H7 (cell line): ENCODE data around the gene RAPSN. TPM values are rescaled to one million over a fixed set of nuclear protein-coding genes. Genes with fewer than 3 reads are reported as not detected.

Source experiments
- DNase-seq: peaks from one replicate; pipeline ENCODE4 v3.0.0; 2012
- H3K27me3 ChIP-seq: 2 replicates; pipeline ENCODE4 v1.6.0; 2011; ENCODE audit warnings: mild to moderate bottlenecking, low read length; ENCODE audit not compliant: control insufficient read depth, insufficient read depth
- H3K36me3 ChIP-seq: replicated peaks from 2 replicates; pipeline ENCODE4 v1.5.1; 2011; ENCODE audit warnings: low read length; ENCODE audit not compliant: control insufficient read depth, insufficient read depth
- H3K4me3 ChIP-seq: 2 replicates; pipeline ENCODE4 v1.5.1; 2011; ENCODE audit warnings: low read depth, mild to moderate bottlenecking, control low read depth, low read length, moderate library complexity; ENCODE audit not compliant: insufficient read depth
- total RNA-seq: library from RNA; depleted of rRNA; stranded (reverse); fragments of >200 nt; shearing (Covaris generic); gene quantifications from 2 replicates; pipeline ENCODE4 v1.2.3, GENCODE V29; 2014

The RAPSN gene
- total RNA-seq, 1 experiment from 2014 or later = 0.42 TPM

DNA sequence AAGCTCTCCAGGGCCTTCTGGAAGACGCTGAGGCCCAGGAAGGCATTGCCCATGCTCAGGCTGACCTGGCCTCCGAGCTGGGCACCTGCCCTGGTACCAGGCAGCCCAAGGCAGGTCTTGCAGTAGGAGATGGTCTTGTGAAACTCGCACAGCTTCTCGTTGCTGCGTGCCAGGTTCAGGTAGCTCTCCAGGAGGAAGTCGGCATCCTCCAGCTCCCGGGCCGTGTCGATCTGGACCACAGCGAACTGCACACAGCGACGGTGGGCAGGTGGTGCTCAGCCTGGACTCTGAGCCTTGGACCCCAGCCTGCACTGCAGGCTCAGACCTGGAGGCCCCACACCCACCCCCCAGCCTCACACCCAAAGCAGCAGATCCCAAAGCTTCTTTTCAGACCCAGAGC is 1.0 kb downstream of the RAPSN start:
- peak; percentile 46 for DNase-seq
- Histone ChIP-seq H3K4me3 (no peak overlapping the region), H3K27me3 (no peaks in the 10 kb centered on the region), H3K36me3 (no peaks in the 10 kb centered on the region)

DNA sequence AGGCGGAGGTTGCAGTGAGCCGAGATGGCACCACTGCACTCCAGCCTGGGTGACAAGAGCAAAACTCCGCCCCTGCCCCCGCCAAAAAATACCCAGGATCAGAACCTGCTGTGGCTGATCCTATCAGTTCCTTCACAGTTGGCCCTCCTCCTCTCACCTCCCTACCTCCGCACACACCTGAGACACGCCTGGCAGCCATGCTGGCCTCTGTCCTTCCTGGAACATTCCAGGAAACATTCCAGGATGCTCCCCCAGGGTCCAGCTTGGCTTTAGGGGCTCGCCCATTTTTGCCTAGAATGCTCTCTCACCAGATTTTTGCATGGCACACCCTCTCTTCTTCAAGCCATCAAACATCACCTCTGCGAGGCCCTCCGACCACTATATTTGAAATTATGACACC is 2.1 kb downstream of the RAPSN start:
- H3K4me3 ChIP-seq = no peak overlapping the region
- no peaks in the 10 kb centered on the region for H3K27me3 ChIP-seq
- peak; percentile 52 for DNase-seq
- H3K36me3 ChIP-seq = no peaks in the 10 kb centered on the region

DNA sequence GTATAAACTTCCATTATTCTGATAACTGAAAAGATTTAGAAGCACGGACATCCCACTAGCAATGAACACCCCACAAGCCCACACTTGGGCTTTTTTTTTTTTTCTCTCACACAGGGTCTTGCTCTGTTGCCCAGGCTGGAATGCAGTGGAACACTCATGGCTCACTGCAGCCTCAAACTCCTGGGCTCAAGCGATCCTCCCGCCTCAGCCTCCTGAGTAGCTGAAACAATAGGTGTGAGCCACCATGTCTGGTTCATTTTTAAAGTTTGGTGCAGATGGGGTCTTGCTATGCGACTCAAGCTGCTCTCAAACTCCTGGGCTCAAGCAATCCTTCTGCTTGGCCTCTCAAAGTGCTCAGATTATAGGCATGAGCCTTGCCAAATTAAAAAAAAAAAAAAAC is 3.1 kb downstream of the RAPSN start:
- no peak overlapping the region for H3K4me3 ChIP-seq
- H3K27me3 ChIP-seq = no peaks in the 10 kb centered on the region
- no peaks in the 10 kb centered on the region for H3K36me3 ChIP-seq
- DNase-seq = no peak

- Histone ChIP-seq H3K4me3 (no peak overlapping the region), H3K36me3 (no peaks in the 10 kb centered on the region), H3K27me3 (no peaks in the 10 kb centered on the region)
- DNase-seq = no peak
Observed at GRCh38 chr11:47443817-47444216, 5.1 kb downstream of the RAPSN start.

GRCh38 chr11:47443028-47443700 is 5.8 kb downstream of the RAPSN start:
- no peaks in the 10 kb centered on the region for H3K36me3 ChIP-seq
- H3K27me3 ChIP-seq = no peaks in the 10 kb centered on the region
- peak; percentile 80 for DNase-seq
- no peak overlapping the region for H3K4me3 ChIP-seq

GRCh38 chr11:47442514-47442913 is 6.4 kb downstream of the RAPSN start:
- Histone ChIP-seq H3K4me3 (no peak overlapping the region), H3K27me3 (no peaks in the 10 kb centered on the region), H3K36me3 (no peaks in the 10 kb centered on the region)
- DNase-seq = no peak

DNA sequence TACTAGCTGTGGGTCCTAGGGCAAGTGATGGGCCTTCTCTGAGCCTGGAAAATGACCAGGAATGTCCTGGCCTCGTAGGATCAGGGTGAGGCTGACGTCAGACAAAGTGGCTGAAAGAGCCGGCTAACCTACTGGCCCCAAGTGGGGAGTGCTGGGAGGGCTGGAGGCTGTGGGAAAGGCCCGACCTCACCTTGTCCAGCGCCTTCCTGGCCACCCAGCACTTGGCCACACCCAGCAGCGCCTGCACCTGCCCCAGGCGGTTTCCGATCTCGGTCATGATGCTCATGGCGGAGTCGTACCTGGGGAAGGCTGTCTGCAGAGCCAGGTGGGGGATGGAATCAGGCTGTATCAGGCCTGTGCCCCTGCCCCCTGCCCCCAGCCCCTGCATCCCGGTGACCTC is 7.5 kb downstream of the RAPSN start:
- Histone ChIP-seq H3K36me3 (no peaks in the 10 kb centered on the region), H3K4me3 (no peak overlapping the region), H3K27me3 (no peaks in the 10 kb centered on the region)
- no peak for DNase-seq

DNA sequence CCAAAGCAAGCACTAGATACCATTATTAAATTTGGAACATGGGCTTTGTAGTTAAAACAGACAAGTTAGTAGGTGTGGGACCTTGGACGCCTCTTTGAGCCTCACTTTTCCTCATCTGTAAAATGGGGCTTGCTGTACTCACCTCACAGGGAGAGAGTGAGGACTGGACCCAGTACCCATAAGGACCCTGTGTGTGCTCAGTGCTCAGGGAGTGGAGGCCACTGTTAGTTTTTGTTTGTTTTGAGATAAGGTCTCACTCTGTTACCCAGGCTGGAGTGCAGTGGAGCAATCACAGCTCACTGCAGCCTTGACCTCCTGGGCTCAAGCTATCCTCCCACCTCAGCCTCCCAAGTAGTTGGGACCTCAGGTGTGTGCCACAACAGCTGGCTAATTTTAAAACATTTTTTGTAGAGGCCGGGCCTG is 8.9 kb downstream of the RAPSN start:
- Histone ChIP-seq H3K27me3 (no peaks in the 10 kb centered on the region), H3K36me3 (no peaks in the 10 kb centered on the region), H3K4me3 (no peak overlapping the region)
- DNase-seq = no peak

DNA sequence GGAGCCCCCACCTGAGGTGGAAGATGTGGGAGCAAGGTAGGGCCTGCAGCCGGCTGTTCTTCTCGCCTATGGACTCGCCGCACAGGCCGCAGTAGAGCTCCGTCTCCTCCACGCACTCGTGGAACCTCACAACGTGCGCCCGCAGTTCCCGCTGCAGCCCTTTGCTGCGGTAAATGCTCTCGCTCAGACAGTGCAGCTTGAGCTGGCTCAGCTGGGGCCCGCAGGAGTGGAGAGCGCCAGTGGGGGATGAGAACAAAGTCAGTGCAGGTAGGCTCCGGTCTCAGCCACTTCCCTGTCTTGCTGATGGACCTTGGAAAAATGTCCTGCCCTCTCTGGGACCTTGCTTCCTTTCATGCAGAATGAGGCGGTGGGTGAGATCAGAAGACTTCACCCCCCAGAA is 10.2 kb downstream of the RAPSN start:
- Histone ChIP-seq H3K36me3 (no peaks in the 10 kb centered on the region), H3K4me3 (no peak overlapping the region), H3K27me3 (no peaks in the 10 kb centered on the region)
- DNase-seq = peak; percentile 70

GRCh38 chr11:47437746-47438418 is 11.1 kb downstream of the RAPSN start:
- no peak overlapping the region for H3K4me3 ChIP-seq
- H3K36me3 ChIP-seq = no peaks in the 10 kb centered on the region
- H3K27me3 ChIP-seq = no peaks in the 10 kb centered on the region
- peak; percentile 66 for DNase-seq

GRCh38 chr11:47437218-47437745 is 11.7 kb downstream of the RAPSN start:
- no peak overlapping the region for H3K4me3 ChIP-seq

DNA sequence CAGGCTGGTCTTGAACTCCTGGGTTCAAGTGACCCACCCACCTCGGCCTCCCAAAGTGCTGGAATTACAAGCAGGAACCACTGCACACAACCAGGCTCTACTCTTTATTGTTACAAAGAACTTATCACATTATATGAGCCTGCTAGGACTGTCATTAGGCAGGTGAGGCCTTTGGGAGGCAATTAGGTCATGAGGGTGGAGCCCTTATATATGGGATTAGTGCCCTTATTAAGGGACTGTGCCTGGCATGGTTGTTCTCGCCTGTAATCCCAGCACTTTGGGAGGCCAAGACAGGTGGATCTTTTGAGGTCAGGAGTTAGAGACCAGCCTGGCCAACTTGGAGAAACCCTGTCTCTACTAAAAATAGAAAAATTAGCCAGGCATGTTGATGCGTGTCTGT is 12.2 kb downstream of the RAPSN start:
- Histone ChIP-seq H3K4me3 (no peak overlapping the region), H3K36me3 (no peaks in the 10 kb centered on the region), H3K27me3 (no peaks in the 10 kb centered on the region)
- no peak for DNase-seq

More at GRCh38 chr11:47437218-47437745, 11.7 kb downstream of the RAPSN start:
- no peaks in the 10 kb centered on the region for H3K36me3 ChIP-seq
- no peaks in the 10 kb centered on the region for H3K27me3 ChIP-seq
- DNase-seq = no peak

- DNase-seq = no peak
- no peaks in the 10 kb centered on the region for H3K27me3 ChIP-seq
- H3K4me3 ChIP-seq = no peak overlapping the region
- no peaks in the 10 kb centered on the region for H3K36me3 ChIP-seq
Observed at GRCh38 chr11:47435687-47436086, 13.2 kb downstream of the RAPSN start.

- no peak for DNase-seq
- Histone ChIP-seq H3K36me3 (no peaks in the 10 kb centered on the region), H3K27me3 (no peaks in the 10 kb centered on the region), H3K4me3 (no peak overlapping the region)
Observed at GRCh38 chr11:47434011-47434786, 14.7 kb downstream of the RAPSN start.

DNA sequence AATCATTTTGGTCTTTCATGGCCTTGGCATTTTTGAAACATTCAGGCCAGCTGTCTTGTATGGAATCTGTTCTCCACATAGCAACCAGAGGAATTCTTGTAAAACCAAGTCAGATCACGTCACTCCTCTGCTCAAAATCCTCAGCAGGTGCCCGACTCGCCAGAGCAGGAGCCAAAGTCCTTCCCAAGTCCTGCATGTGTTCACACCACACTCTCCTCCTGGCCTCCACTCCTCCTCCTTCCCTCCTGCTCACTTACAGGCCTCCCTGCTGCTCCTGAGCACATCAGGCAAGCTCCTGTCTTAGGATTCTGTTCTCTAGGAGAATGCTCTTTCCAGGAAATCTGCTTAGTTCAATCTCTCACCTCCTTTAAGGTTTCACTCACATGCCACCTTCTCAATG is 15.8 kb downstream of the RAPSN start:
- no peaks in the 10 kb centered on the region for H3K36me3 ChIP-seq
- no peak for DNase-seq
- no peak overlapping the region for H3K4me3 ChIP-seq
- no peaks in the 10 kb centered on the region for H3K27me3 ChIP-seq
